Retinal pigment epithelial cell (primary cell): ENCODE data around the gene EPB41L5.
"Not testable (repeated sequence)": the region's sequence is repeated elsewhere in the genome, so short reads cannot be mapped to it uniquely, and the experiment has no call there.

Experiments
- DNase-seq: peaks from one replicate; pipeline ENCODE4 v3.0.0-alpha.2; 2010; ENCODE audit warnings: low read depth
- H3K4me3 ChIP-seq: 2 replicates; pipeline ENCODE4 v1.5.1; 2011; ENCODE audit warnings: mild to moderate bottlenecking, low read length, control low read depth, moderate library complexity
- CTCF ChIP-seq: conservative IDR thresholded peaks from 2 replicates; pipeline ENCODE4 v1.5.1; 2011; ENCODE audit warnings: low read depth, low read length, control low read depth, inconsistent platforms

Gene EPB41L5

GRCh38 chr2:120123090-120123489 lies 110.2 kb downstream of the EPB41L5 start:
- no peak for DNase-seq
- no peak overlapping the region for H3K4me3 ChIP-seq
- TF ChIP-seq CTCF: no peak

- TF ChIP-seq CTCF: no peak
- no peak for DNase-seq
- no peak overlapping the region for H3K4me3 ChIP-seq
Measured at GRCh38 chr2:120125195-120125594, 112.3 kb downstream of the EPB41L5 start.

GRCh38 chr2:120128216-120128615 lies 115.3 kb downstream of the EPB41L5 start:
- no peak overlapping the region for H3K4me3 ChIP-seq
- TF ChIP-seq CTCF: no peak
- no peak for DNase-seq

- no peak for DNase-seq
- H3K4me3 ChIP-seq: no peak overlapping the region
- TF ChIP-seq CTCF: no peak
Measured at GRCh38 chr2:120132190-120132589, 119.3 kb downstream of the EPB41L5 start.

- DNase-seq: no peak
- TF ChIP-seq CTCF: no peak
- H3K4me3 ChIP-seq: no peak overlapping the region
Measured at GRCh38 chr2:120132691-120133090, 119.8 kb downstream of the EPB41L5 start.

- H3K4me3 ChIP-seq: no peak overlapping the region
- TF ChIP-seq CTCF: no peak
Measured at GRCh38 chr2:120133572-120134244, 120.8 kb downstream of the EPB41L5 start.

GRCh38 chr2:120134263-120134662 lies 121.4 kb downstream of the EPB41L5 start:
- H3K4me3 ChIP-seq: no peak overlapping the region
- TF ChIP-seq CTCF: no peak
- DNase-seq: no peak

More at GRCh38 chr2:120133572-120134244, 120.8 kb downstream of the EPB41L5 start:
- DNase-seq: no peak

GRCh38 chr2:120135013-120135412 lies 122.1 kb downstream of the EPB41L5 start:
- not testable (repeated sequence) for H3K4me3 ChIP-seq, DNase-seq
